ENCODE measurements around the gene XKRX.

Gene XKRX

DNA sequence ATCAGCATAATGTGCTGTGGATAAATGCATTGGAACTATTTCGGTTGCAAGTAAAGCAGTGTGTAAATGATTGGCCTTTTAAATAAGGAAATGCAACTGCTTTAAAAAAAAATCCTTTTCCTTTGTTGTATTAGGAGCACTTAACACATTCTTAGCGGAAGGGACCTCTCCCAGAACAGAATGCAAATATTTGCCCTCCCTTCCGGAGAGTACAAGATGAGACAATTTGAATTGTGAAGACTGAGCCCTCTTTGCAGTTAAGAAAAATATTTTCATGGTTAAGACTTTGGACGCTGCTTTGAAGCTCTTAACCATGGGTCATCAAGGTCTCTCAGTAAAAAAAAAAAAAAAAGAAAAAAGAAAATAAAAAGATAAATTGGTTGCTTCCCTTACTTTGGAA lies 45.1 kb downstream of the XKRX start:
- no peak for DNase-seq

DNA sequence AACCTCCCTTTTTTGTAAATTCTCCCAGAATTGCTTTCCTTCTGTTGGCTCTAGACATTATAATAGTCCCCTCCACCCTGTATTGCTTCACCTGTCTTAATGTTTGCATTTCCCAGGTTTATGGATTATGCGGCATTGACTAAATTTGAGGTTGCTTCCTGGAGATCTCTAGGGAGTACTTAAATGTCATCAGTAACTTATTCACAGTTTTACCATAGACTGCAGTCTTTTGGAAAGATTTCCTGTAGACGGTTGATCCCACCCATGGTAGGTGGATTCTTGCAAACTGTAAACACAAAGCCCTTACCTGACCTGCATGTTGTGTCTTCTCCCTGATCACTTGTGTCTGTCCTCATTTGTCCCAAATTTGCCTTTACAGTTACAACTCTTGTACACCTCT lies 48.3 kb downstream of the XKRX start:
- DNase-seq, result no peak

DNA sequence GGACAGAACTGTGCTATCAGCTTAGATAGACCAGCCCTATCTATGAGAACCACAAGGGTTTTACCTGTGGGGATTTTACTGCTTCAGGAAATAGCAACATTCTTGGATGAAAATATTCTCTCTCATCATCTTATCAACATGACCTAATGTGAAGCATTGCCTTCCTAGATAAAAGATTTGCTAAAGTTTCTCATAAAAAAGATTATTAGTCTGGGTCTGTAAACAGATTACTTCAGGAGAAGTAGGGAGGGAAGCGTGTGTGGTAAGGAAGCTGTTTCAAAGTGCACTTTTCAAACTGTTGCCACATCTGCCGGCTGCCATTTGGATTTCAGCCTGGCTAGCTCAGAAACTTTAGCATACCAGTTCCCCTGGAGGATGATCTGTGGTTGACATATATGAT lies 54.4 kb downstream of the XKRX start, which contains the start of gene NOX1:
Gene NOX1, minus strand, starts transcription at position 35 of the 400 bp plus-strand sequence. CDS start 220 bp downstream, outside the sequence.
- DNase-seq, result no peak

DNA sequence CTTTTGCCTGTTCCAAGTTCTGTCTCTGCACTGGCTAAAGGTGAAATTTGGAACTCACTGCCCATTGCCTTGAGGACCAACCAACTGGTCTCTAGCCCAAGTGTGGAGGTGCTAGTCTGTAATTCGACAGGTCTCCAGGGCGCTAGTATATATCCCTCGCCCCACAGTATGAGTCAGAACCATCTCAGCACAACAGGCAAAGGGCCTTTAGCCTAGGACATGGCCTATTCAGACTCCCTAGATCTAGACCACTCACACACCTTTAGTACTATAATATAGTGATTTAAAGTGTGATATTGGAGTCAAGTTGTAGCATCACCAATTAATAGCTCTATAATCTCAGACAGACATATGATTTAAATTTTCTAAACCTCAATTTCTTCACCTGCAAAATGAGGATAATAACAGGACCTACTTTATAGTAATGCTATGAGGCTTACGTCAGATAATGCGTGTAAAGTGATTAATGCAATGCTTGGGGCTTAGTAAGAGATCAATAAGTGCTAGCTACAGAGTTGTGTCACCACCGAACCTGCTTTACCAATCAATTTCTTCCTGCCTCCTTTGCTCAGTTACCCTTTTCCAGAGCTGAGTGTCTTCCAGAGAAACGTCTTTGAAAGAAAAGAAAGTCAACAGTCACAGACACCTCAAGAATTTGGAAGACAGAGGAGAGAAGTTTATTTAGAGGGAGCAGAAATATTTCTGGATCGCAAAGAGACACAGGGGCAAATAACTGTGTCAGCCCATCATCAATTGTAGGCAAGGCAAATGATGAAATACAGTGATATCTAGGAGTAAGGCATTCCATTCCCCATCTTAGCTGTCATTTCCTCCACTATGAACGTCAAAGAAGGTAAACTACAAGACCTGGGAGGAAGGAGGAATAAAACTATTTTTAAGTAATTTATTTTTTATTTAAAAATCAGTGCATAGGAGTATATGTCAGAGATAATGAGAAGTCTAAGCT lies 56.8 kb downstream of the XKRX start:
- no peak for DNase-seq

DNA sequence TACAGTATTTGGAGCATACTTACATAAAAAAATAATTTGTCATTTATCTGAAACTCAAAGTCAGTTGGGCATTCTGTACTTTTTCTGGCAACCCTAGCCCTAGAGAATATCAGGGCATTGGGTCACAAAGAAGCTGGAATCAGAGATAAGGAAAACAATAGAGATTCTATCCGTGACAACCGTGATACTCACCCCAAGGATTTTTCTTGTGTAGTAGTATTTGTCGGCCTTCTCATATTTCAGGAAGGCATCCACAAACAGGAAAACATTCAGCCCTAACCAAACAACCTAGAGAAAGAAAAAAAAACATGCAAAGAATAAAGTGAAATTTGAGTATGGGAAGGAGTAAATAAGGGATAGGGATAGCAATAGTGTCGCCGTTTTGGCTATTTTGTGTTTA lies 58.2 kb downstream of the XKRX start:
- DNase-seq, result no peak

DNA sequence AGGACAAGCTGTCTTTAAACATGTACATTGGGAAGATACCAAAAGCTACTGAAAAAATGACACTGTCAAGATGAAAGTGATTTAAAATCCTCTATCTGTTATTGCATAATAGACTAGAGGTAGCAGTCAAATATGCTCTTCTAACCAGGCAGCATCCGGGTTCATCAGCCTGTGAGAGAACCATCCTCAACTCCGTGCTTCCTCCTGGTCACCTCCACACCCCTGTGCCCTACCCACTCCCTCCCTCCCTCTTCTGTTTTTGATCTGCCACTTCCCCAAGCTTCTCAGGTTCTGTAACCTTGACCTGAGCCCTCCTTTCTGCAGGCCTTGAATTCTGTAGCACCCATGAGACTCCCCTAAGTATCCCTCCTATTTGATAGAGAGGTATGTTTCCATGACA lies 60.4 kb downstream of the XKRX start:
- no peak for DNase-seq

DNA sequence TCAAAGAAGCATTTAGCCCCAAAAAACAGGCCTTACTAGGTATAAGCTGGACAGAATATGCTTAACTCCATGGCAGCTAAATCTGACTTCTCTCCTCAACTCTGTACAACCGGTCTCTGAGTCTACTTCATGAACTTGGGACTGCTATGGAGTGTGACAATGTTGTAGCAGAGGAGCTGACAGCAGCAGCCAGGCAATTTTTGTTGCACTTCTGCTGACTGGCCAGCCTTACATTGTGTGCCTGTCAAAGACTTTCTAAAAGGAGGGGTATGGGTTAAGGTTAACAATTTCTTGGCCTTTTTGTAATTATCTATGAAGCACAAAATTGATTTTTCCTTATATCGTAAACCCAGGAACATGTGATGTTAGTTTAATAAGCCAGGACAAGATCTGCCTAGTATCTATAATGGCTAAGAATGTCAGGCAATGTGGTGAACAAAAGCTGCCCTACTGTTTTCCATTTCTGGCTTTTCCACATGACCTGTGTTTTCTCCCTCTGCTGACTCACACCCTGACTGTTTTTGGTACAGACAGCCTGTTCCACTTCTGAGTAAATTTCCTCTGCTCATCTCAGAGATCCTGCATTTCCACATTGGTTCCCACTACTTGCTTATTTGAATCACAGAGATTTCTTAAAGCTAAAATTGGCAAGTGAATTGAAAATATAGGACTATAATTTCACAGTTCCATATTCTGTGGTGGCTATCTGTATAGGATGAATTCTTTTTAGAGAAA lies 63.9 kb downstream of the XKRX start:
- DNase-seq, result no peak
